Colon (tissue), 2 donors: ENCODE results near the gene MOB3B.
"Not testable (repeated sequence)": the region's sequence is repeated elsewhere in the genome, so short reads cannot be mapped to it uniquely, and the experiment has no call there.

Experiments
- FAIRE-seq: peaks from 2 replicates; lab custom pipeline; 2012; peaks lifted over from hg19 to GRCh38; lab: Jason Lieb, UNC
- donor health status: control.
- donor health status: control.

MOB3B gene

DNA sequence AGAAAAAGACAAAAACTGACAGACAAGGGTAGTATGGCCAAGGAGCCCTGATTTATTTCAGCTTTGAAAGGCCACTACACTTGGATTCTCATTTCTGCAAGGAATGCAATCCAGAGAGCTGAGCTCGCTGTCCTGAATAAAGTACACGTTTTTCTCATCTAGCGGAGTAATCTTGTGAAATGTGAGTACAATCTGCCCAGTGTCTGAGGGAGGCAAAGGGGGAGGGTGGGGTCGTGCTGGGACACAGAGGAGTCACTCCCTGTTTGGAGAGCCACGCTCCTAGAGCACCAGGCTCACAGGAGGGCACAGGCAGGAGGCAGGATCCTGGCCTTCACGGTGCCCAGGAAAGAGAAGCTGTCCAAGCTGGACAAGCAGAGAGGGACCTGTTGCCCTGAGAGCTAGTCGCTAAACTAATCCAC is 56.5 kb downstream of the MOB3B start:
- FAIRE-seq, result no peak

DNA sequence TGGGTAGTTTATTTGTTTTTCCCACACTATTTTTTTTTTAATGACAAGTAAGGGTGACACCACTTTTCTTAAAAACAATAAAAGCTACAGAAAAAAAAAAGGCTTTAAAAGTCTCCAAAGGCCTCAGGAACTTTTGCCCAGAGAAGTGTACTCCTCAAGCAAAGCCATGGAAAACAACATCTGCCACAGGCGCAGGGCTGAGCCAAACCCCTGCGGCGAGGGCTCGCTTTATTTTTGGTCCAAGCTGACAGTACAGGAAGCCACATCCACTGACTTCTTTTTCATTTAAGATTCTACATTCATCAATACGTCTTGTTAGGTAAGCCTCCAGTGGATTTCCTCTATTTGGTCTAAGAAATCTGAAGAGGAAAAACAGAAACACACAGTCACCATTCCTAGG is 57.4 kb downstream of the MOB3B start:
- no peak for FAIRE-seq

DNA sequence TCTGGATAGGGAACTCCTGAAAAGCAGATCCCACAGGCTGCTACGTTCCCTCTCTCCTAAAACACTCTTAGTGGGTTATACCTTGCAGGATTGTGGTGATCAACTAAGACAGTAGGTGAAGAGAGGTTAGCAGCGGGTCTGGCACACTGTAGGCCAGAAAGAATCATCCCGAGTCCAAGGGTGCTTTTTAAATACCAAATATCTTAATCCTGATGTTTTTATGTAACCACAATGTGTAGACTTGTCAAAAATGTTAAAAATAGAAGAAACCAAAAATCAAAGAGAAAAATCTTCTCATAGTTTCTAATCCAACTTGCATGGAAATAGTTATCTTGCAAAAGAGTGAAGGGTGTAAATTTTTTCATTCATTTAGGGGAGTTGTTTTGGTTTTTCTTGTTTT is 57.8 kb downstream of the MOB3B start:
- FAIRE-seq, result no peak

DNA sequence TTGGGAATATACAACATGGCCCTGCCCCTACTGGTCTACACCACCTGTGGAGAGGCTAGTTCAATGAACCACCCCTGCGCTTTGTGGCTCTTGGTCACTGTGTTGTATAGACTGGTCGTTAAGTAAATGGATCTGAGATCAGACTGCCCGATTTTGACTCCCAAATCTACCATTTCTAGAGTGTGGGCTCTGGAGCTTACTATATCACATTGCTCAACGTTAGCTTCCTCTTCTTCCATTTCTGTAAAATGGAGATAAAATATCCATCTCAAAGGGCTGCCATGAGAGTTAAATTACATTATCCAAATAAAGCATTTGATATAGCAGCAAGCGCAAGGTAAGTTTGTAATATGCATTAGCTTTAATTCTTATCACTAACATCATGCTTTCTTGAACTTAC is 58.2 kb downstream of the MOB3B start:
- FAIRE-seq, result no peak

DNA sequence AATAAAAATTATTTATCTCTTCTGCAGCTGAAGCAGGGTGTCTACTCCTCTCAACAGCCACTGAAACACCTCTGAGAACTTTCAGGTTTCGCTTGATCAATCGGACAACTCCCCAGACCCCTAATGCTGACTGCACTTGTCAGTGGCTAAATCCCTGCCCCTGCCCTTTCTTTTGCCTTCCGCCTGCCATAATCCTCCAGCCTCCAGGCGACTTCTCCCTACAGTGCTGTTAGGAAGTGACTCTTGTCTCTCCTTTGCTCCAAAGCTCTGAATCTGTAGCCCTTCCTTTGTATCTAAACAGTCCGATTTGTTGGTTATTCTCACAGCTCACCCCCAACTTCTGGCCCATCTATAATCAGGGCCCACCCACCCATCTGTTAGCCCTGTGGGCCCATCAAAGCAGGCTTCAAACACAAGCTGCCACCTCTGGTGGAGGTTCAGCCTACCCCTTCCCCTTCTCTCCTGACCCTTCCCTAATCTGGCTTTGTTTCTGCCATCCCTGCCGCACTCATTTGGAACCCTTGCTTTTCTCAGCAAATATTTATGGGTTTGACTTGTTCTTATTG is 59.2 kb downstream of the MOB3B start:
- no peak for FAIRE-seq

DNA sequence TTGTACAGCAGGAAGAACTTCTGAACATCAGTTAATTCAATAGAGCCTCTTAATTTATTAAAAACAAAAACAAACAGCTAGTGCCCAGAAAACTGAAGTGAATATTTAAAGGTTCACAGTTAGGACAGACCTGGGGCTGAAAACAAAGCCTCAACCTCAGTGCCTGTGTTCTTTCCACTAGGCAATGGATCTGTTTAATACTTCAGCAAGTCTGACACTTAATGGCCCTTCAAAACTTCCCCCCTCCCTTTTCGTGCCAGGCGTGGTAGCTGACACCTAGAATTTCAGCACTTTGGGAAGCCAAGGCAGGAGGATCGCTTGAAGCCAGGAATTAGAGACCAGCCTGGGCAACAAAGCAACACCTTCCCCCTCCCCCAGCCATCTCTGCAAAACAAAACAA is 60.1 kb downstream of the MOB3B start:
- no peak for FAIRE-seq

DNA sequence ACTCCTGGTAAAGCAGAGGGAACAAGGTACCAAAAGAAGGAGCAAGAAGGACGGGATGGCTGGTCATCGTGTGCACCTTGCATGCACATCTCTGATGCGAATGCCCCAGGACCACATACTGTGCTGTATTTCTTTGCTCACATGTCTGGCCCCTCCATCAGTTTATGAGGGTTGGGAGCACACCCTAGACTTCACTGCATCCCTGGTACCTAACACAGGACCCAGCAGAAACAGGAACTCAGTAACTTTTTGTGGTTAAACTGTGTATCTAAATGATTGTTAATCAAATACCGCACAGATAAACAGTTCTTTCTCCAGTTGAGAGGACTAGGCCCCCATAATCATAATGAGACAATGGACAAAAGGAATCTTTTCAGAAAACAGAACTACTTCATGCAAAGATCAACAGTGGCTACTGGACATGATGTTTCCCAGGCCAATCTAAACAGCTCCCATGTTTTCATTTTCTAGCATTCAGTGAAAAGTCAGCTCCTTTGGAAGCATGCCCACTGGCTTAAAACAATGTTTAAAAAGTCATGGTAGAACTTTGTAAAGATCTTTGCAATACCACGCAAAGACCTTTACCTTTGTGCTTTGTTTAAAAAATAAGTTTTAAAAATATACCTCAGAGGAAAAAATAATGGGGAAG is 61.0 kb downstream of the MOB3B start:
- FAIRE-seq, result no peak

DNA sequence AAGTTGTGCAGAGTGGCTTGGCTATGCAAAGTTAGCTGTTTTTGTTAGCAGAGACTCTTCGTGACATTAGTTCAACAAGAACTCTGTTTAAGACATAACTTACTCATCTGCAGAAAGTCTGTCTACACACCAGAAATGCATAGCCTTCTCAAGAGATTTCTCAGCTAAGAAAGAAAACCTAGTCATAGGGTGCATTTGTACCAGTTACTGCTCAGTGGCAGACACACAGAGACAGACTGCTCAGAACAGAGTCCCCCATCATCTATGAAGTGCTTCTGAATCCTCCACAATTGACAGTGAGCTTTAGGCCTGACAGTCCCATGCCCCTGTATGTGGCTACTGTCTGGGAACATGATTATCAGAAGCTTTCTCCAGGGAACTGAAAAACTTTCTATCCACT is 61.6 kb downstream of the MOB3B start:
- FAIRE-seq, result no peak

DNA sequence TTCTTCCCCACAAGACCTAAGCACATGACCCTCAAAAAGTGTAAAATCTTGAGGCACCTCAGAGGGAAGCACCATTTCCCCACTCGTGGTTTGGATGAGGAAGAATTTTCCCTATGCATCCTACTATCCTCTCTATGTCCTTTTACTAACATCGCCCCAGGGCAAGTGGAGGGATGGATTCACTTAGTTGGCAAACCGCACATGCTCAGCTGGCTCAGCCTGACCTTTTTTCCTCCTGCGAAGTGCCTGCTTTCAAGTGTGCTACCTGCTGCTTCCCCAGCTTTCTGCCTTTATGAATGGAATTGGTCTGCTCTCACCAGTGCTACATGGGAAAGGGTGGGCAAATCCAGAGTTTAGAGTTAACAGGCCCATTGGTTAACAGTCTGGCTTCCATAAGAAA is 62.1 kb downstream of the MOB3B start:
- FAIRE-seq, result no peak

DNA sequence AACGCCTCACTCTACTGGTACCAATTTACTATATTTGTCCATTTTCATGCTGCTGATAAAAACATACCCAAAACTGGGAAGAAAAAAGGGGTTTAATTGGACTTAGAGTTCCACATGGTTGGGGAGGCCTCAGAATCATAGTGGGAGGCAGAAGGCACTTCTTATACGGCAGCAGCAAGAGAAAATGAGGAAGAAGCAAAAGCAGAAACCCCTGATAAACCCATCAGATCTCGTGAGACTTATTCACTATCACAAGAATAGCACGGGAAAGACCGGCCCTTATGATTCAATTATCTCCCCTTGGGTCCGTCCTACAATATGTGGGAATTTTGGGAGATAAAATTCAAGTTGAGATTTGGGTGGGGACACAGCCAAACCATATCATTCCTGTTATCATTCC is 63.1 kb downstream of the MOB3B start:
- not testable (repeated sequence) for FAIRE-seq

DNA sequence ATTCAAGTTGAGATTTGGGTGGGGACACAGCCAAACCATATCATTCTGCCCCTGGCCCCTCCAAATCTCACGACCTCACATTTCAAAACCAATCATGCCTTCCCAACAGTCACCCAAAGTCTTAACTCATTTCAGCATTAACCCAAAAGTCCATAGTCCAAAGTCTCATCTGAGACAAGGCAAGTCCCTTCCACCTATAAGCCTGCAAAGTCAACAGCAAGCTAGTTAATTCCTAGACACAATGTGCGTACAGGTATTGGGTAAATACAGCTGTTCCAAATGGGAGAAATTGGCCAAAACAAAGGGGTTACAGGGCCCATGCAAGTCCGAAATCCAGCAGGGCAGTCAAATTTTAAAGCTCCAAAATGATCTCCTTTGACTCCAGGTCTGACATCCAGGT is 64.7 kb downstream of the MOB3B start:
- FAIRE-seq, result not testable (repeated sequence)

DNA sequence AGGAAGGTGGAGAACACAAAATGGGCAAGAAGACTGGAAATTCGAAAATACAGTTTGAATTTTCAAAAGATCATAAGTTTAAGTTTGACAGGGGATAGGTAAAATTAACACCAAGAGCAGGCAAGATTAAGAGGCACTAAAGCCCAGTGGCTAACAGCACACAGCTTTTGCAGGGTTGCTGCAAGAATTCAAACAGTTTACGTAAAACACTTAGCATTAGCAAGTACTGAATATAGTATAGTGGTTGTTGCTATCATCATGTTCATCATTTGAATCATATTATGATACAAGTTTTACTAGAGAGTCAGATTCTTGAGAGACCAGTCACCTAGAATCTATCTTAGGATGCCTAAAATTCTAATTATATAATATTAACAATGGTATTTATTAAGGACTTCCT is 66.8 kb downstream of the MOB3B start:
- no peak for FAIRE-seq

DNA sequence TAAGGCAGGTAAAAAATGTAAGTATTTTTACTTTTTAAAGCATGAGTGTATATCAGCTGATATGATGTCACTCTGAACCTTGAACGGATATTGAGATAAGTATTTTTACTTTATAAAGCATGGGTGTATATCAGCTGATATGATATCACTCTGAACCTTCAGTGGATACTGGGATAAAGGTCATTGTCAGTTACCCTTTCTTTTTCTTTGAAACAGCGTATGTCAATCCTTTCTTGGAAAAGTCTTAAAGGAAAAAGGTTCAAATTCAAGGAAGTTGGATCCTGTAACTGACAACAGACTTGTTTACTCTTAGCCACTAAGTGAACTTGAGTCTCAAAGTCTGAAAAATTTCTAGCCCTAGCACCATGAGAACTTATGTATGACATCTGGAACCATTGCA is 67.2 kb downstream of the MOB3B start:
- FAIRE-seq, result peak; percentile 31

DNA sequence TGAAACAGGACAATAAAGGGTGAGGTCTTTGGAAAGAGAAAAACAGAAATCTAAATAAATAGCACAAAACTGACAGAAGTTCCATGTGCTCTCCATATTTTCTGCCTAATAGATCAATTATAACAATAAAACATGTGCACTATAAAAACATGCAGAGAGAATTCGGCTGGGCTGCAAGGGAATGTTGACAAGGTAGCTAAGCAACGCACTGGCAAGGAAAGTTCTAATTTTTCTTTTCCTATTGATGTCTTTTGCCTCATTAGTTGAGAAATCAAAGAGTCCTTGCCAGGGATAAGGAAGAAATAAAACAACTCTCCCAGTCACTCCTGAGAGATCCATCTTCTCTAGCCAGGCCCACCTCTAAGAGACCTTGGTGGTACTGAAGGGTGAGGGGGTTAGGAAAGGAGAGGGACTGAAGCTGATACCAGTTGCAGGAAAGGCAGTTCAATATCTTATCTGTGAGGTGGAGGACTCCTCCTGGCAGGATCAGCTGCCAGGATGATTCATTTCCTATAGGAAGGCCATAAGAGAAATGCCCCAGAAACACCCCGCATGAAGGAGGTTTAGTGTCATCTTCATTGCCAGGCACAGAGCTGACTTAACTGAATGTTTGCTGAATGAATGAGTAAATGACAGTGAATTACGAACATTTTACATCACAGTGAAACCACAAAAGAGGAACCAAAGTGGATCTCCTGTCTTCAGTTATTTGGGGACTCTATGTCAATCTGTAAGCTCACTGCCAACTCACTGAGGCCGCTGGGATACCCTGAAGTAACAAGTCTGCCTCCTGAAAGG is 69.2 kb downstream of the MOB3B start:
- no peak for FAIRE-seq

DNA sequence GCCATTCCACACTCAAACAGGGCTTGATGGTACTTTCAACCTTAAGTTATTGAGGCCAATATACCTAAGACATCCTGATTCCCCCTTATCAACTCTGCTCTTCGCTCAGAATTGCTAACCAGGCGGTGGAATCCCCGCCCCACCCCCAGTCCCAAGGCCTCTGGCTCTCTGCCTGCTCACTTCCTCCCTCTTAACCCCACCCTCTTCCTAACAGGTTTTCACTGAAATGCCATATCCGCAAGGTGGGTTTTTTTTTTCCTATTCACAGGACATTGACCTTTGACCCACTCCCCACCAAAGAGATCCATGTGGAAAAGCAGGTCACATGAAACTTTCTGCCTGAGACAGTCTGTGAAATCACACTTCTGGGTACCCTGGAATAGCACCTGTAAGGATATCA is 72.2 kb downstream of the MOB3B start:
- FAIRE-seq, result no peak

DNA sequence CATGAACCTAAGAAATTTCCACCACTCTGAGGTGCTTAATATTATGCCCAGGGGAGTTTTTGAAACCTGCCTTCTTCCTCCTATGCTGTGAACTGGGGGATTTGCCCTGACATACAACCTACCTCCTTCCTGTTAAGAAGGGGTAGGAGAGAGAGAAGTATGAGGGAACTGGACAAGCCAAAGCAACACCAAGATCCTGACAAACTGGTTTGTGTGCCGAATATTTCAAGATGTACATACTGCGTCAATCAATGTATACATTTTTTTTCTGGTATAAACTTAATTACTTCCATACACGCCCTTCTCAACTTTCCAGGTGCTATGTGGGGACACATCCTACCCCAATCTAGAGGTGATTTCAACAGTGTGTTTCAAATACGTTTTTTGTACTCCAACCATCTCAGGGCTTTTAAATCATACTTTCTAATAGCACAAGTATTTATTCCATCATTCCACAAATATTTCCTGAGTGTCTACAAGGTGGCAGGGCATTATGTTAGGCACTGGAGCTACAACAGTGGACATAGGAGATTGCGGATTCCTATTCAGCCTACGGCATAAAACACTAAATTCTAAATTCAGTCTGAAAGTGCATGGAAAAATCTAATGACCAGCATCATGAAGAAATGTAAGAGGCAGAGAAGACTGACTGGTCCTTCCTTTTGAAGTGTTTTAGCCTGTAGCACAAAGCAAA is 75.6 kb downstream of the MOB3B start:
- FAIRE-seq, result no peak

DNA sequence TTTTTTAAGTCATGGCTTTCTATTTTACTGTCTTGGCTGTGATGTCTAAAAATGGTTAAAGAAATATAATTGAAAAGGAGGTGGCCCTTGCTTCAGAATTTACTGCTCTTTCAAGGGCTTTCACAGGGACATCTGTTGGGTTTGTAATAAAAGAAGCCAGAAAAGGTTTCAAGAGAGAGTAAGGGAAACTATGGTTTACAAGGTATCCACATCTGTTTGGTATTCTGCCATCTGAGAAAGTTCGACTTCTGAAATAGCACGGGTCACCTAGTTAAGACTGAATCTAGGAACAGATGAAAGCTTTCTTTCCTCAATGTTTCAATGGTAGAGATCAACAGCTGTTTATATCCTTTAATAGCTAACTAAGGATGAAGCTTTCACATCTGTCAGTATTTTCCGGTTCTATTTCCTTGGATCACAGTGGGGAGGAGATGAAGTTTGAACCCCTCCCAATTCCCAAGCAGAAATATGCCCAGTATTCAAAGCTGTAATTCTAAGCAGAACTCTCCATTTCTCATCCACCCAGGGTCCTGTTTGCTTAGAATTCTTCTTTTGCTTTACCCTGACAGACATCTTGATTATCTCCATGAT is 78.3 kb downstream of the MOB3B start:
- FAIRE-seq, result no peak

DNA sequence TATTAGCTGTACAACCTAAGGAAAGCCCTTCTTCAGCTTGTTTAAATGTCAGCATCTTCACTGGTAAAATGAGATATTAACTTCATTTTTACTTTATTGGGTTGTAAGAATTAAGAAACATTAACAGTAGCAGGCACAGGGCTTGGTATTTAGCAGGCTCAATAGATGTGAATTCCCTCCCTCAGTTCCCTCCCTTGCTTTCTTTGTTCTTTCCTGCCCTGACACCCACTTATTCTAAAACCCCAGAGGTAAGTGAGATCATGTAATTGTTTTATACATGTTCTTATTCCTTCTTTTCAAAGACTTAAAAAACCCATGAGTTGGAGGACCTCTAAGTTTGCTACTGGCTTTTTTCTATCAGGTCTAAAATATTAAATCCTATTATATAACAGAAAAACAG is 78.9 kb downstream of the MOB3B start:
- FAIRE-seq, result no peak

DNA sequence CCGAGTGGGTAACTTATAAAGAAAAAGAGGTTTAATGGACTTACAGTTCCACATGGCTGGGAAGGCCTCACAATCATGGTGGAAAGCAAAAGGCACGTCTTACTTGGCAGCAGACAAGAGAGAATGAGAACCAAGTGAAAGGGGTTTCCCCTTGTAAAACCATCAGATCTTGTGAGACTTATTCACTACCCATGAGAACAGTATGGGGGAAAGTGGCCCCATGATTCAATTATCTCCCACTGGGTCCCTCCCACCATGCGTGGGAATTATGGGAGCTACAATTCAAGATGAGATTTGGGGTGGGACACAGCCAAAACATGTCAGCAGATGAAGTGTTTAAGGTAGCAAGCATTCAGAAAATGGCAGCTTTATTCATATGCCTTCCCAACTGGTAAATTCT is 81.3 kb downstream of the MOB3B start:
- FAIRE-seq, result not testable (repeated sequence)

DNA sequence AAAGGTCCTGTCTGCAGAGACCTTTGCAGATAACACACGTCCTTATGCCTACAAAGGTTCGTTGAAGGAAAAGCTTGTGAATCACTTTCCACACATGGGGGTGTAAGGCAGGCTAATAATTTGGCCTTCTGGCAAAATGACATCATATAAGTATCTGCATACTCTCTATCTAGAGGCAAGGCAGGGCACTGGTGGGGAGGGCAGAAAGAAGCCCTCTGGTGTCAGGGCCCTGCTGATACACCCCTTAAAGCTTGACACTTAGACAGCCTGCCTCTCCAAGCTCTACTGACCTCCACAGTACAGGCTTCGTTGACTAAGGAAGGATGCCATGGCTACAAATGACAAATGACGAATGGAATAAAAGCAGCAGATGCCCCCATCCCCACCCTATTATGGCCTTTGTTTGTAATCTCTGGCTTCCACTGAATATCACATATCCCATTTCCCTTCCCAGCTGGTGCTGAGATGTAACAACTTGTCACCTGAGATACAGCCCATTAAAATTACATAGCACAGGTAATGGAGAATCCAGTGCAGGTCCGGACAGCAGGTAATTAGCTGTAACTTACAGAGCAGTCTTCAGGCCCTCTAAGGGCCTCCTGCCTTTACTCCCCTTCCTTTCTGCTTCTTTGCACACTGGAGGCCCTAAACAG is 82.5 kb downstream of the MOB3B start:
- FAIRE-seq, result no peak

DNA sequence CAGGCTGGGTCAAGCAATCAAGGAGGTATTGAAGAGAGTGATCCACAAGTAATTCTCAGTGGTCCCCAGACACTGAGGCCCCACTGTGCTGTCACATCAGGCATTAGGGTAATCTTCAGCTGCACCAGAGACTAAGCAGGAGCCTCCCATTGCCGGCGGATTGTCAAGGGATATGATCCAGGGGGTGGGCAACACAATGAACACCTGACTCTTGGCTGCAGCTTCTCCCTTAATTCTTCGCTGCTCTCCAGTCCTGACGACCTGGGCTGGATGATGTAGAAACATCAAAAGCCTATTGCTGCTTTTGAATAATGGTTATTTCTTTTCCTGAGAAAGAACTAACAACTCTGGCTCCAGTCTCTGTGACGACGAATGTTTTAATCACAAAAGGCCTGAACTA is 83.9 kb downstream of the MOB3B start:
- no peak for FAIRE-seq

DNA sequence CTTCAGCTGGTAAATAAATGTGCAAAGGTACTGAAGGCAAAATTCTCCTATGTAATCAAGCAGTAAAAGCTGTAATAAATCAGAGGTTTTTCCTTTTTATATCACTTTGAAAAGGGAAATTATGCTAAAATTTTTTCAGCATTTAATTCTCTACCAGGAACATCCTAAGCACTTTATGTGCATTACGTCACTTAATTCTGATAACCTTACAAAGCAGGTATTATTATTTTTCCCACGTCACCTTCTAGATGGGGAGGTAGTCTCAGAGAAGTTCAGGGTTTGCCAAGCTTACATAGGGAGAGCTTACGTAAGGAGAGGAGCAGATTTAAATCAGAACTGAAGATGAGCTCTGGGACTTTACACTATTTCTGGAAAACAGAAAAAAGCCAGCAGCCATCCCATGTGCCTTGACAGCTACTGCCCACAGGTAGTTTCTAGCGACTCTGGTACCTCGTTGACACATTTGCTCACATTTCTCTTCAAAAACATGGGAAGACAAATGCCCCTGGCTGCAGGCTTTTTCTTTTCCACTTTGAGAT is 84.5 kb downstream of the MOB3B start:
- FAIRE-seq, result no peak
